ENCODE data around the gene NLRX1.
"Not testable (repeated sequence)": the region's sequence is repeated elsewhere in the genome, so short reads cannot be mapped to it uniquely, and the experiment has no call there.

NLRX1 gene

DNA sequence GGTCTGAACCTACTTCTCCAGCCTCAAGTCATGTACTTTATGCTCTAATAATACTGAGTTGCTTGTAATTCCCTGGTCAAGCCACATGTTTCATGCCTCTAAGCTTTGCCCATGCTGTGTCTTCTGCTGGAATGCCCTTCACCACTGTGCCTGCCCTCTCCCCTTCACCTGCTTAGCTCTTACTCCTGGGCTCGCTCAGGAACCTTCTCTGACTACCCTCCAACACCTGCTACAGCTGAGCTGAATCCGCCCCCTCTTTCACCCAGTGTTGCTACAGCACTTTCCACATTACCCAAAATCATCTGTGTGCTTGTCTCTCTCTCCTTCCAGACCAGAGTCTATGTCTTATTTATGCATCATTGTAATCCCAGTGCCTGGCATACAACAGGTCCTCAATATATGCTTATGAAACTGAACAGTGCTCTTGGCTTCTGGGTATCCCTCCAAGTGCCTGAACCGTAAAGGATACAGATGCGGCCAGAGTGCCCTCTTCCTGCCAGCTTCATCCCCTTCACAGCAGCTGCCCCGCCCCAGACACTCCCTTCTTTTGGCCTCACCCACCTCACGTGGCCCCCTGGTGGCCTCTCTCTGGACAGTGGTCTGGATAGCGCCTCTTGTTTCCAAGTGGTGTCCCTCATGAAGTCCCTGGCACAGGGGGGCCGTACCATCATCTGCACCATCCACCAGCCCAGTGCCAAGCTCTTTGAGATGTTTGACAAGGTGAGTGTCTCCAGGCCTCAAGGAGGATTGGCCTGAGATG, 12.6 kb upstream of the NLRX1 start:
- no peak overlapping the region for H3K9ac ChIP-seq (ENCODE audit: low read depth, low read length)
- H3K4me3 ChIP-seq (ENCODE audit: low read length) = no peak overlapping the region
- 58% methylated on average over 8 of the region's 8 CpGs for WGBS
- H3K27ac ChIP-seq (ENCODE audit: low read depth, low read length) = no peak overlapping the region
- no peaks in the 10 kb centered on the region for H3K9me3 ChIP-seq (ENCODE audit: insufficient read depth, low read depth, low read length)
- H3K36me3 ChIP-seq (ENCODE audit: insufficient read depth, low read length) = no peaks in the 10 kb centered on the region
- H3K27me3 ChIP-seq (ENCODE audit: insufficient read depth, low read length) = peaks cover 10% of the 10 kb centered on the region
- H3K4me1 ChIP-seq (ENCODE audit: insufficient read depth, low read length) = no peaks in the 10 kb centered on the region

DNA sequence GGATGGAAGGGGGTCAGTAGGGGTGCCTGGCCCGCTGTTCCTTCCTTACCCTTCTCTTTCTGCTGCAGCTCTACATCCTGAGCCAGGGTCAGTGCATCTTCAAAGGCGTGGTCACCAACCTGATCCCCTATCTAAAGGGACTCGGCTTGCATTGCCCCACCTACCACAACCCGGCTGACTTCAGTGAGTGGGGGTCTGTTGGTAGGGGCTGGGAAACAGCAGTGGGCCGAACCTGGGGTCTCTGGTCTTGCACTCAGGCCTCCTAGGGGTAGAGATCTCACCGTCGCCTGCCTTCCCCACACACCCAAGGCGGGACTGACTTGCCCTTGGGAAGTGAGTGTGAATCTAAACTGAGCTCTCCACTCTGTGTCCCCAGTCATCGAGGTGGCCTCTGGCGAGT, 12.0 kb upstream of the NLRX1 start:
- H3K9ac ChIP-seq (ENCODE audit: low read depth, low read length) = no peak overlapping the region
- no peaks in the 10 kb centered on the region for H3K9me3 ChIP-seq (ENCODE audit: insufficient read depth, low read depth, low read length)
- WGBS = 84% methylated on average over 10 of the region's 10 CpGs
- no peak overlapping the region for H3K4me3 ChIP-seq (ENCODE audit: low read length)
- no peaks in the 10 kb centered on the region for H3K4me1 ChIP-seq (ENCODE audit: insufficient read depth, low read length)
- H3K27me3 ChIP-seq (ENCODE audit: insufficient read depth, low read length) = peaks cover 5% of the 10 kb centered on the region; the same call in 1 of the 2 replicates
- H3K27ac ChIP-seq (ENCODE audit: low read depth, low read length) = no peak overlapping the region
- no peaks in the 10 kb centered on the region for H3K36me3 ChIP-seq (ENCODE audit: insufficient read depth, low read length)

DNA sequence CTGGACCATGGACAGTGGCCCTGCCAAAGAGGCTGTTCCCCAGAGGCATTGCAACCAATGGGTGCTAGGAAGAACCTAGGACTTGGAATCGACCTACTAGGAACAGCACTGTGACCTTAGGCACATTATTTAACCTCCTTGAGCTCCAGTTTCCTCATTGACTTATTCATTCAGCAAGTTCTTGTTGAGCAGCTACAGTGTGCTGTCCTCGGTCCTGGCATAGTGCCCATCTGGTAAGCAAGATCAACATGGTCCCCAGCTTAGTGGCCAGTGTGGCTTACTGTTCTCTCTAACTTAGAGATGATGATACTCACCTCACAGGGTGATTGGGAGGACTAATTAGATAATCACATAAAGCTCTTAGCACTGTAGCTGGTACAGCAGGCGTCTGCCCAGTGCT, 11.5 kb upstream of the NLRX1 start:
- H3K9ac ChIP-seq (ENCODE audit: low read depth, low read length) = no peak overlapping the region
- no peaks in the 10 kb centered on the region for H3K36me3 ChIP-seq (ENCODE audit: insufficient read depth, low read length)
- no peaks in the 10 kb centered on the region for H3K9me3 ChIP-seq (ENCODE audit: insufficient read depth, low read depth, low read length)
- no peak overlapping the region for H3K4me3 ChIP-seq (ENCODE audit: low read length)
- H3K27ac ChIP-seq (ENCODE audit: low read depth, low read length) = no peak overlapping the region
- H3K4me1 ChIP-seq (ENCODE audit: insufficient read depth, low read length) = no peaks in the 10 kb centered on the region
- H3K27me3 ChIP-seq (ENCODE audit: insufficient read depth, low read length) = no peaks in the 10 kb centered on the region
- 84% methylated on average over 3 of the region's 3 CpGs for WGBS

DNA sequence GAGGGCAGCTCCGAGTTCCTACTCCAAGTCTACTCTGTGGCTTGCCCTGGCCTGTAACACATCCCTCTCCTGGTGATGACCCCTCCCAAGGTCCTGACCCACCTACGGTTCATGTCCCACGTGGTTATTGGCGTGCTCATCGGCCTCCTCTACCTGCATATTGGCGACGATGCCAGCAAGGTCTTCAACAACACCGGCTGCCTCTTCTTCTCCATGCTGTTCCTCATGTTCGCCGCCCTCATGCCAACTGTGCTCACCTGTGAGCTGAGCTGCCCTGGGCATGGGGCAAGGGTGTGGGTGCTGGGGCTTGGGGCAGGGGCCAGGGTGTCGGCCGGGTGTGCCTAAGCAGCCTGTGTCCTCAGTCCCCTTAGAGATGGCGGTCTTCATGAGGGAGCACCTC, 10.1 kb upstream of the NLRX1 start:
- Histone ChIP-seq H3K27ac (ENCODE audit: low read depth, low read length) (no peak overlapping the region), H3K4me3 (ENCODE audit: low read length) (no peak overlapping the region), H3K27me3 (ENCODE audit: insufficient read depth, low read length) (no peaks in the 10 kb centered on the region), H3K9ac (ENCODE audit: low read depth, low read length) (no peak overlapping the region), H3K9me3 (ENCODE audit: insufficient read depth, low read depth, low read length) (no peaks in the 10 kb centered on the region), H3K4me1 (ENCODE audit: insufficient read depth, low read length) (no peaks in the 10 kb centered on the region), H3K36me3 (ENCODE audit: insufficient read depth, low read length) (no peaks in the 10 kb centered on the region)
- WGBS = 91% methylated on average over 13 of the region's 13 CpGs

DNA sequence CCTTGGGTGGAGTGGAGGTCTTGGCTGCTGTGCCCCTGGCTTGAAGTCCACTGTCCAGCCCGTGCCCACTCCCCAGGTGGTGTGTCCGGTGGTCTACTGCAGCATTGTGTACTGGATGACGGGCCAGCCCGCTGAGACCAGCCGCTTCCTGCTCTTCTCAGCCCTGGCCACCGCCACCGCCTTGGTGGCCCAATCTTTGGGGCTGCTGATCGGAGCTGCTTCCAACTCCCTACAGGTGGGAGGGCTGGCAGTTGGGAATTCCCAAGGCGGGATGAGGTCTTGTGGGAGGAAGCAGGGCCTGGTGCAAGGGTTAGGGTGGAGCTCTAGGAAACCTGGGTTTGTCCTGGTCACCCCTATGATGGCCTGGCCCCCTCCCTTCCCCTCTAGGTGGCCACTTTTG, 8.4 kb upstream of the NLRX1 start:
- Histone ChIP-seq H3K9ac (ENCODE audit: low read depth, low read length) (no peak overlapping the region), H3K9me3 (ENCODE audit: insufficient read depth, low read depth, low read length) (no peaks in the 10 kb centered on the region), H3K36me3 (ENCODE audit: insufficient read depth, low read length) (no peaks in the 10 kb centered on the region), H3K4me3 (ENCODE audit: low read length) (no peak overlapping the region), H3K4me1 (ENCODE audit: insufficient read depth, low read length) (no peaks in the 10 kb centered on the region), H3K27ac (ENCODE audit: low read depth, low read length) (no peak overlapping the region), H3K27me3 (ENCODE audit: insufficient read depth, low read length) (no peaks in the 10 kb centered on the region)
- 91% methylated on average over 9 of the region's 9 CpGs for WGBS

DNA sequence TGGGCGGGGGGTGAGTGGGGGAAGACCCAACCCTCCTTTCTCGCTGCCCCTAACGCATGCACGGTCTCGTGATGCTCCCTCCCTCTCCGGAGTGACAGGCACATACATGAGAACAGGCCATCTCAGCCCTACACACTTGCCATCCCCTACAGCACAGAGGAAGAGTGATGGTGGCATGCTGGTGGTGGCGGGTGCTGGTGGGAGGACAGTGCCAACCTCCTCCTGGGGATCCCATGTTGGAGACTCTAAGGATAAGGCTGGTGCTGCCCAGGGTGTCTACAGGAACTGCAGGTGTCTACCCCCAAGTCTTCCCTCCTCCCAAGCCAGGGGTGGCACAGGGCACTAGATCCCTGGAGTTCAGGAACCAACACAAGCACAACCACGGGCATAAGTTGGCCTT, 6.7 kb upstream of the NLRX1 start:
- H3K36me3 ChIP-seq (ENCODE audit: insufficient read depth, low read length) = no peaks in the 10 kb centered on the region
- 88% methylated on average over 7 of the region's 8 CpGs for WGBS
- H3K4me3 ChIP-seq (ENCODE audit: low read length) = no peak overlapping the region
- no peaks in the 10 kb centered on the region for H3K27me3 ChIP-seq (ENCODE audit: insufficient read depth, low read length)
- peaks cover 6% of the 10 kb centered on the region; the same call in 1 of the 2 replicates for H3K4me1 ChIP-seq (ENCODE audit: insufficient read depth, low read length)
- H3K9ac ChIP-seq (ENCODE audit: low read depth, low read length) = no peak overlapping the region
- no peak overlapping the region for H3K27ac ChIP-seq (ENCODE audit: low read depth, low read length)
- H3K9me3 ChIP-seq (ENCODE audit: insufficient read depth, low read depth, low read length) = no peaks in the 10 kb centered on the region

DNA sequence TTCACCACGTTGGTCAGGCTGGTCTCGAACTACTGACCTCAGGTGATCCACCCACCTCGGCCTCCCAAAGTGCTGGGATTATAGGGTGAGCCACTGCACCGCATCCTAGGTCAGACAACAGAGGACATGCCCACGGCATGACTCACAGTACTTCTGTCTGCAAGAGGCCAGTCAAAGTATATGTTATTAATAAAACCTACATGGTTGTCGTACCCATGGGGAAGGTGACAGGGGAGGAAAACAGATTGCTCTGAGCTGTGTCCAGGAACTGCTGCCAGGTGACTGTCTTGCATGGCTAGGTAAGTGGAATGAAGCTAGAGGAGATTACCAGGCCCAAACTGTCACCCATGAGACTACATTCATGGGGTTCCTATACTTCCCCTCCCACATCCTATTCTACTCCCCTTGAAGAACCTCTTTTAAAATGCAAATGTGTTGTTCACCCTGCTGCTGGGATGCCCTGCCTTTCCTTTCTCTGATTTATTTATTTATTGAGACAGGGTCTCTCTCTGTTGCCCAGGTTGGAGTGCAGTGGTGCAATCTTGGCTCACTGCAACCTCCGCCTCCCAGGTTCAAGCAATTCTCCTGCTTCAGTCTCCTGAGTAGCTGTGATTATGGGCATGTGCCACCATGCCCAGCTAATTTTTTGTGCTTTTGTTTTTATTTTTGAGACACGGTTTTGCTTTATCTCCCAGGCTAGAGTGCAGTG, 2.0 kb upstream of the NLRX1 start:
- Histone ChIP-seq H3K9ac (ENCODE audit: low read depth, low read length) (no peak overlapping the region), H3K4me1 (ENCODE audit: insufficient read depth, low read length) (peaks cover 6% of the 10 kb centered on the region; the same call in 1 of the 2 replicates), H3K4me3 (ENCODE audit: low read length) (no peak overlapping the region), H3K27ac (ENCODE audit: low read depth, low read length) (no peak overlapping the region), H3K9me3 (ENCODE audit: insufficient read depth, low read depth, low read length) (no peaks in the 10 kb centered on the region), H3K27me3 (ENCODE audit: insufficient read depth, low read length) (no peaks in the 10 kb centered on the region), H3K36me3 (ENCODE audit: insufficient read depth, low read length) (no peaks in the 10 kb centered on the region)
- WGBS = 77% methylated on average over 8 of the region's 8 CpGs

DNA sequence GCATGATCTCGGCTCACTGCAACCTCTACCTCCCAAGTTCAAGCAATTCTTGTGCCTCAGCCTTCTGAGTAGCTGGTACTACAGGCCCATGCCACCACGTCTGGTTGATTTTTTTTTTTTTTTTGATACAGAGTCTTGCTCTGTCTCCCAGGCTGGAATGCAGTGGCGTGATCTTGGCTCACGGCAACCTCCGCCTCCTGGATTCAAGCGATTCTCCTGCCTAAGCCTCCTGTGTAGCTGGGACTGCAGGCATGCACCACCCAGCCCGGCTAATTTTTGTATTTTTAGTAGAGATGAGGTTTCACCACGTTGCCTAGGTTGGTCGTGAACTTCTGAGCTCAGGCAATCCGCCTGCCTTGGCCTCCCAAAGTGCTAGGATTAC, 1.5 kb upstream of the NLRX1 start:
- H3K9me3 ChIP-seq (ENCODE audit: insufficient read depth, low read depth, low read length); H3K27me3 ChIP-seq (ENCODE audit: insufficient read depth, low read length); H3K36me3 ChIP-seq (ENCODE audit: insufficient read depth, low read length); H3K4me1 ChIP-seq (ENCODE audit: insufficient read depth, low read length); H3K27ac ChIP-seq (ENCODE audit: low read depth, low read length); H3K9ac ChIP-seq (ENCODE audit: low read depth, low read length); H3K4me3 ChIP-seq (ENCODE audit: low read length): not testable (repeated sequence)
- WGBS = 79% methylated on average over 10 of the region's 10 CpGs

DNA sequence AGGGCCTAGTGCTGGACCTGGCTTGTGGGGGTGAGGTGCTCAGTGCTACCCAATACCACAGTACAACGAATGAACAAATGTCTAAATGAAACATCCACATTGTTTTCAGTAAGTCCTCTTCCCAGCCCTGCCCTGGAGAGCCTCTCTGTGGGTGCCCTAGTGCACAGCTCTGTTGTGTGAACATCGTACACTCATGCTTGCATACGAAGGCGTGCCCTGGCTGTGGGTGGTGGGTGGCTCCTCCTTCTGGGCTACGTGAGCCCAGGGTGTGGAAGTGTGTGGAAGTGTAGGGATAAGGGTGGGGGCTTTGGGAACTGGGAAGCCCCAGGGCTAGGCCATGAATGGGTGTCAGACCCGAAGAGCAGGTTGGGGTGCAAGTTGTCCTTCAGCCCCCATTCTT, 592 bp upstream of the NLRX1 start:
- Histone ChIP-seq H3K27me3 (ENCODE audit: insufficient read depth, low read length) (no peaks in the 10 kb centered on the region), H3K27ac (ENCODE audit: low read depth, low read length) (no peak overlapping the region), H3K9me3 (ENCODE audit: insufficient read depth, low read depth, low read length) (no peaks in the 10 kb centered on the region), H3K36me3 (ENCODE audit: insufficient read depth, low read length) (no peaks in the 10 kb centered on the region), H3K4me1 (ENCODE audit: insufficient read depth, low read length) (peaks cover 6% of the 10 kb centered on the region; the same call in 1 of the 2 replicates), H3K4me3 (ENCODE audit: low read length) (no peak overlapping the region), H3K9ac (ENCODE audit: low read depth, low read length) (no peak overlapping the region)
- WGBS = 86% methylated on average over 6 of the region's 6 CpGs

DNA sequence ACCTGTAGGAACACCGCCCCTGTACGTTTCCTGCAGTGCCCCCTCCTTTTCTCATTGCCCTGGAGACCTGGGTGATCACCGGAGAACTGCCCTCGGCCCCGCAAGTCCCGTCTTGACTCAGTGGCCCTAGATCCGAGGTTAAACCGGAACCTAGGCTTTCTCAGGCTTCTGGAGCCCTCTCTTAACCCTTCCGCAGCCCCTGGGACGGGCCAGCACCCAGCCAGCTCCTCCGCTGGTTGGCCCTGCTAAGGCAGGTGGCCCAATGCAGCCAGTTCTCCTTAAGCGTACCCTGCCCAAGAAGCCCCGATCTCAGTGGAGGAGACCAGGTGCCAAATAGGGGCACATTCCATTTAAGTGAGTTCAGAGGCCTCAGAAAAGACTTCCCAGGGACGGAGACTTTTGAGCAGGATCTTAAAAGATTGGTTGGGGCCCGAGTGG, 776 bp downstream of the NLRX1 start:
- no peaks in the 10 kb centered on the region for H3K9me3 ChIP-seq (ENCODE audit: insufficient read depth, low read depth, low read length)
- peak overlapping the region; percentile 91 for H3K27ac ChIP-seq (ENCODE audit: low read depth, low read length)
- WGBS = 5% methylated on average over 15 of the region's 15 CpGs
- peak overlapping the region; percentile 82 for H3K9ac ChIP-seq (ENCODE audit: low read depth, low read length)
- H3K27me3 ChIP-seq (ENCODE audit: insufficient read depth, low read length) = no peaks in the 10 kb centered on the region
- peaks cover 6% of the 10 kb centered on the region; the same call in 1 of the 2 replicates for H3K4me1 ChIP-seq (ENCODE audit: insufficient read depth, low read length)
- no peaks in the 10 kb centered on the region; the same call in 1 of the 2 replicates for H3K36me3 ChIP-seq (ENCODE audit: insufficient read depth, low read length)
- peak overlapping the region; percentile 78 for H3K4me3 ChIP-seq (ENCODE audit: low read length)

DNA sequence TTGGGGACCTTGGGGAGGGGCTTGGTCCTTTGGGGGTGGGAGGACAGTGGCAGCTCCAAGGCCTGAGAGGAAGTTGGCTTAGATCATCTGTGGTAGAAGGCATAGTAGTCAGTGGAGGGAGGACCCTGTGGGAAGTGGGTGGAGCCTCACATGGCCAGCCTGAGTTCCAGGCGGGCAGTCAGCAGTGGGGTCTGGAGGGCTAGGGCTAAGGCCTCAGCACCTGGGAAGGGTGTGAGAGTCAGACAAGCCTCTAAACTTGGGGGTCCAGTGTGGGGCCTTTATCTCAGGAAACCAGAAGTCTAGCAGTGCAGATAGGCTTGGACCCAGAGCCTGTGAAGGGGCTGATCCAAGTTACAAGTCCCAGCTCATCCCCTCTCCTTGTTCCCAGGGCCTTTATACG, 4.0 kb downstream of the NLRX1 start:
- H3K36me3 ChIP-seq (ENCODE audit: insufficient read depth, low read length) = peaks cover 6% of the 10 kb centered on the region
- no peak overlapping the region for H3K4me3 ChIP-seq (ENCODE audit: low read length)
- 79% methylated on average over 2 of the region's 2 CpGs for WGBS
- no peak overlapping the region for H3K9ac ChIP-seq (ENCODE audit: low read depth, low read length)
- no peaks in the 10 kb centered on the region for H3K4me1 ChIP-seq (ENCODE audit: insufficient read depth, low read length)
- H3K27me3 ChIP-seq (ENCODE audit: insufficient read depth, low read length) = no peaks in the 10 kb centered on the region
- H3K27ac ChIP-seq (ENCODE audit: low read depth, low read length) = no peak overlapping the region
- H3K9me3 ChIP-seq (ENCODE audit: insufficient read depth, low read depth, low read length) = no peaks in the 10 kb centered on the region

Measured in HUES64 (cell line).